MCF 10A (cell line): ENCODE data around the gene COTL1. TPM values are rescaled to one million over a fixed set of nuclear protein-coding genes. Genes with fewer than 3 reads are reported as not detected.

Experiments
- BruUV-seq: library from RNA; stranded (reverse); fragments of 400-500 nt; replicated peaks from 2 replicates; lab custom pipeline; 2021; lab: Mats Ljungman, UMichigan
- CTCF ChIA-PET: fragments of 300-600 bp; sonication (Branson Sonifier 250); formaldehyde crosslinking; extraction: SDS; loops from one replicate; lab custom pipeline; 2021; ENCODE audit warnings: antibody characterized with exemption, inconsistent platforms; lab: Yijun Ruan, JAX
- POLR2A ChIA-PET: fragments of 300-600, 350-650 bp; sonication (Branson Sonifier 250); formaldehyde crosslinking; extraction: SDS; loops from one replicate; lab custom pipeline; 2020; ENCODE audit warnings: antibody characterized with exemption, inconsistent platforms; lab: Yijun Ruan, JAX
- DNase-seq: peaks from one replicate; pipeline ENCODE4 v3.0.0-alpha.2; 2018; ENCODE audit not compliant: unreplicated experiment
- H3K27ac Mint-ChIP-seq: one replicate; pipeline ENCODE4 v1.8.0; 2022; ENCODE audit warnings: mild to moderate bottlenecking, low read depth, mixed read lengths; ENCODE audit not compliant: unreplicated experiment
- H3K27me3 Mint-ChIP-seq: one replicate; pipeline ENCODE4 v1.8.0; 2022; ENCODE audit warnings: mixed read lengths; ENCODE audit not compliant: insufficient read depth, unreplicated experiment
- H3K36me3 Mint-ChIP-seq: one replicate; pipeline ENCODE4 v1.8.0; 2022; ENCODE audit warnings: mild to moderate bottlenecking, moderate library complexity, mixed read lengths; ENCODE audit not compliant: insufficient read depth, unreplicated experiment
- H3K4me1 Mint-ChIP-seq: one replicate; pipeline ENCODE4 v1.8.0; 2022; ENCODE audit warnings: mixed read lengths; ENCODE audit not compliant: insufficient read depth, unreplicated experiment
- H3K4me3 Mint-ChIP-seq: one replicate; pipeline ENCODE4 v1.8.0; 2022; ENCODE audit warnings: mild to moderate bottlenecking, moderate library complexity, mixed read lengths; ENCODE audit not compliant: unreplicated experiment
- H3K9me3 Mint-ChIP-seq: one replicate; pipeline ENCODE4 v1.8.0; 2022; ENCODE audit warnings: mixed read lengths; ENCODE audit not compliant: unreplicated experiment
- intact Hi-C: fragments of 100-400 bp; cut with micrococcal nuclease; formaldehyde crosslinking; loops from 2 replicates; pipeline ENCODE4 v1.14.1; 2022
- total RNA-seq: library from RNA; stranded (reverse); gene quantifications from 2 replicates; pipeline ENCODE4 v1.2.3, GENCODE V29; 2022
- TF ChIP-seq, protein P1 (sequence below): fragments of 200-600 bp; IDR thresholded peaks from one replicate; pipeline ENCODE4 v1.8.0; 2022; ENCODE audit warnings: antibody characterized with exemption, mild to moderate bottlenecking; ENCODE audit not compliant: unreplicated experiment

The COTL1 gene
- total RNA-seq, 1 experiment from 2014 or later: 269 TPM

DNA sequence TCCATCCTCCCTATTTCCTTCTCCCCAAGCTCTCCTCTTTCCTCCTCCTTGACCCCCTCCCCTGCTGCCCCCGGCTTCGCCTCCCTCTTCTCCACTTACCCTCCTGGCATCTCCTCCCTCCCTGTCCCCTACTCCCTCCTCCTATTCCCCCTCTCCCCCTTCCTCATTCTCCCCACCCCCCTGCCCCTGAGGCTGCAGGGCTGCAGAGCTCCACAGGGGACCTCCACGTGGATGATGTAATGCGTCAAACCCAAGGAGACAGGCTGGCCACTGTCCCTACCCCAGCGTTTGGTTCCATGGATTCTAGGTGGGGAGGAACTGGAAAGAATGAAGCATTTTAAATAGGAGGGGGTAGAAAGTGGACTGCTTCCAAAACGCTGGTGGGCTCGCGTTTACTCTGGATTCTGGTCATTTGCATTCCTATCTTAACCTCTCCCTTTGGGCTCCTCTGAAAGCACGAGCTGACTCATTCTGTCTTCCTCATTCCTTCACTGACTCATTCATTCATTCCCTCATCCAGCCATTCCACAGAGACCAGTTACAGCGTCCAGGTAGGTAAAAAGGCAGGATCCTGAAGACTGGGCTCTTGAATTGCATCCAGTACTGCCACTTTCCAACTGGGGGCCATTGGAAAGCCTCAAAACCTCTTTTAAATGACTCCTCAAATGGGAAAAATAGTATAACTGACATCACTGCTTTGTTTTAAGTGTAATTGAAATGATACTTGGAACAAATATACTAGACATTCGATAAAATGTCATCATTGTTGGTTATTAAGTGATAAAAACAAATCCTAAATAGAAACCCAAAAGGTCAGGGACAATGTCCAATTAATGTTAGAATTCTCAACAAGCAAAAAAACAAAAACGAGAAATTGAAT lies 943 bp upstream of the COTL1 start:
- peak overlapping the region; percentile 63 for H3K27ac Mint-ChIP-seq
- BruUV-seq: TSS peak; percentile 76
- ChIA-PET POLR2A (interaction anchor here (0.6 to 2.5 kb wide), 14 partner anchors 11 to 217 kb away, joined by 3 to 9 read pairs (median 4); no protein-coding TSS in a partner anchor), CTCF (interaction anchor here (2.1 kb wide), 1 partner anchor 108 kb away, joined by 6 read pairs; no protein-coding TSS in a partner anchor)
- intact Hi-C loops: no loop called here
- TF ChIP-seq, protein P1, sequence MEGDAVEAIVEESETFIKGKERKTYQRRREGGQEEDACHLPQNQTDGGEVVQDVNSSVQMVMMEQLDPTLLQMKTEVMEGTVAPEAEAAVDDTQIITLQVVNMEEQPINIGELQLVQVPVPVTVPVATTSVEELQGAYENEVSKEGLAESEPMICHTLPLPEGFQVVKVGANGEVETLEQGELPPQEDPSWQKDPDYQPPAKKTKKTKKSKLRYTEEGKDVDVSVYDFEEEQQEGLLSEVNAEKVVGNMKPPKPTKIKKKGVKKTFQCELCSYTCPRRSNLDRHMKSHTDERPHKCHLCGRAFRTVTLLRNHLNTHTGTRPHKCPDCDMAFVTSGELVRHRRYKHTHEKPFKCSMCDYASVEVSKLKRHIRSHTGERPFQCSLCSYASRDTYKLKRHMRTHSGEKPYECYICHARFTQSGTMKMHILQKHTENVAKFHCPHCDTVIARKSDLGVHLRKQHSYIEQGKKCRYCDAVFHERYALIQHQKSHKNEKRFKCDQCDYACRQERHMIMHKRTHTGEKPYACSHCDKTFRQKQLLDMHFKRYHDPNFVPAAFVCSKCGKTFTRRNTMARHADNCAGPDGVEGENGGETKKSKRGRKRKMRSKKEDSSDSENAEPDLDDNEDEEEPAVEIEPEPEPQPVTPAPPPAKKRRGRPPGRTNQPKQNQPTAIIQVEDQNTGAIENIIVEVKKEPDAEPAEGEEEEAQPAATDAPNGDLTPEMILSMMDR: no peak
- H3K27me3 Mint-ChIP-seq: no peaks in the 10 kb centered on the region
- no peaks in the 10 kb centered on the region for H3K9me3 Mint-ChIP-seq
- H3K4me3 Mint-ChIP-seq: peak overlapping the region; percentile 90
- H3K4me1 Mint-ChIP-seq: peaks cover 22% of the 10 kb centered on the region
- peak; percentile 94 for DNase-seq
- peaks cover 9% of the 10 kb centered on the region for H3K36me3 Mint-ChIP-seq

DNA sequence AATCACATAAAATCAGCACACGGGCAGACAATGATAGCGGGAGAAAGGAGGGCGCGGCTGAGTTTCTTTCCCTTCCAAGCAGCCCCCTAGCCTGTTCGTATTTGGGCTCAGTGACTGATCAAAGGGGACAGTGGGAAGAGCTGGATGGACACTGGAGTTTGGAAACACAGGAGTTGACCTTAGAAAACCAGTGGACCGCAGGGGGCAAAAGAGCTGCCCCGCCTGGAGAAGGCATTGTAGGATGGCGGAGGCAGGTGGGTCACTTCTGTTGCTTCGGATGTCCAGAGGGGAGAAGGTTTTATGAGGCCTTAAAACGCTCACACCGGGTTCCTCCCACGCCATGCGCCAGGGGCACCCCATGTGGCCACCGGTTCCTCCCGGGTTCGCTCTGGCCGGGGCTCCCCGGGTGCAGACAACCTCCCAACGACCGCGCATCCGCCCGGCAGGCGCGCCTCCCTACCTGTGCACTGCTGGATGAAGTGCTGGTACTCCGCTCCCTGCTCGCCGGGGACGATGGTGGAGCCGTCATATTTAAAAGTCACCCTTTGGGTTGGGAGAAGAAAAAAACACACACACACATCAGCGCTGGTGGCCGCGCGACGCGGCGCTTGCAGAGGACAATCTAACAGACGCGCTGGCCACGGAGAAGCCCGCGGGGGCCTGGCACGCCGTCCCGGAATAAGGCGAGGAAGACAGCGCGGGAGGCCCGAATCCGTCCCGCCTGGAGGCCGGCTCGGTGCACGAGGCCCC lies 662 bp downstream of the COTL1 start:
- Mint-ChIP-seq H3K27ac (peak overlapping the region; percentile 42), H3K36me3 (peaks cover 11% of the 10 kb centered on the region), H3K9me3 (no peaks in the 10 kb centered on the region), H3K4me1 (peaks cover 25% of the 10 kb centered on the region), H3K4me3 (peak overlapping the region; percentile 90), H3K27me3 (no peaks in the 10 kb centered on the region)
- peak; percentile 34 for DNase-seq
- CTCF ChIA-PET: interaction anchor here (1.1 to 1.7 kb wide), 4 partner anchors 55 to 121 kb away, joined by 4 to 5 read pairs (median 4); no protein-coding TSS in a partner anchor
- intact Hi-C loops: no loop called here
- POLR2A ChIA-PET: interaction anchor here (0.6 to 2.5 kb wide), 15 partner anchors 12 to 136 kb away, joined by 3 to 9 read pairs (median 5); no protein-coding TSS in a partner anchor
- TF ChIP-seq, protein P1: no peak
- BruUV-seq: no TSS peak

DNA sequence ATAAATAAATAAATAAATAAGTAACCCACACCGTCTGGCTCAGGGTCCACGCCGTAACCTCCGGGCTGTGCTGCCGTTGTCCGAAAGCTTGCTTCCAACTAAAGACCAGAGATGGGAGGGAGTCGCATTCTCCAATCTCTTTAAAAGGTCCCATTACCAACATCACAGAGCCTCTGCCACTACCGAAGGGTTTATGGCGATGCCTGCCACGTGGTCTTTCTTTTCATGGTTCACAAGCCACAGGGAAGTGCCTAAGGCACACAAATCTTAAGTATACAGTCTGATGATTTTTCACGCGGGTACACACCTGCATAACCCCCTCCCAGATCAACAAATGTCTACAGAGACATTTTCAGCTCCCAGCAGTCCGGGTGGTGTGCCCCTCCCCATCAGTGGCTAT lies 1.4 kb downstream of the COTL1 start:
- ChIA-PET CTCF (interaction anchor here (0.8 to 1.7 kb wide), 7 partner anchors 22 to 122 kb away, joined by 3 to 5 read pairs (median 4); no protein-coding TSS in a partner anchor), POLR2A (interaction anchor here (0.6 to 2.5 kb wide), 13 partner anchors 12 to 136 kb away, joined by 3 to 9 read pairs (median 5); no protein-coding TSS in a partner anchor)
- Mint-ChIP-seq H3K9me3 (no peaks in the 10 kb centered on the region), H3K4me1 (peaks cover 25% of the 10 kb centered on the region), H3K27me3 (no peaks in the 10 kb centered on the region), H3K27ac (peak overlapping the region; percentile 42), H3K4me3 (peak overlapping the region; percentile 90), H3K36me3 (peaks cover 14% of the 10 kb centered on the region)
- peak; percentile 51 for DNase-seq
- TF ChIP-seq, protein P1: no peak
- intact Hi-C loops: no loop called here
- no TSS peak for BruUV-seq
